Lung (tissue), 12 donors: ENCODE measurements around the gene TENM3. TPM values are rescaled to one million over a fixed set of nuclear protein-coding genes. Genes with fewer than 3 reads are reported as not detected.

Source experiments
- ATAC-seq: fragments of 200-7000 bp; cut with Tn5 transposase; one replicate; pipeline ENCODE4 v1.9.1; 2020; ENCODE audit warnings: moderate number of reproducible peaks; ENCODE audit not compliant: insufficient read depth, low FRiP score
- DNase-seq, 3 donors: peaks; one replicate each; pipeline ENCODE4 v3.0.0-alpha.2; 2013 to 2017
- H3K27ac ChIP-seq, 2 donors: one replicate each; pipeline ENCODE4 v1.5.1; 2013; ENCODE audit warnings: mild to moderate bottlenecking in 2 of 2, moderate library complexity in 2 of 2, control low read depth in 1 of 2, inconsistent platforms in 1 of 2, low read depth in 1 of 2, low read length in 1 of 2
- H3K27me3 ChIP-seq, 3 donors: one replicate each; pipeline ENCODE4 v1.5.1; 2013; ENCODE audit warnings: low read length in 2 of 3; ENCODE audit not compliant: control insufficient read depth in 3 of 3, insufficient read depth in 3 of 3
- H3K36me3 ChIP-seq, 4 donors: one replicate each; pipeline ENCODE4 v1.5.1; 2013; ENCODE audit warnings: low read length in 4 of 4, mild to moderate bottlenecking in 1 of 4, moderate library complexity in 1 of 4; ENCODE audit not compliant: control insufficient read depth in 4 of 4, insufficient read depth in 4 of 4
- H3K4me1 ChIP-seq, 5 donors: one replicate each; pipeline ENCODE4 v1.5.1; 2013; ENCODE audit warnings: low read length in 5 of 5, mild to moderate bottlenecking in 2 of 5, moderate library complexity in 1 of 5; ENCODE audit not compliant: control insufficient read depth in 5 of 5, insufficient read depth in 5 of 5
- H3K4me3 ChIP-seq: one replicate; pipeline ENCODE4 v1.5.1; 2013; ENCODE audit warnings: mild to moderate bottlenecking, control low read depth, moderate library complexity
- H3K9ac ChIP-seq, 2 donors: one replicate each; pipeline ENCODE4 v1.5.1; 2013; ENCODE audit warnings: low read length in 2 of 2, control low read depth in 1 of 2; ENCODE audit not compliant: insufficient read depth in 1 of 2
- H3K9me3 ChIP-seq, 4 donors: one replicate each; pipeline ENCODE4 v1.5.1; 2013; ENCODE audit warnings: low read length in 3 of 4, mild to moderate bottlenecking in 1 of 4, moderate library complexity in 1 of 4; ENCODE audit not compliant: control insufficient read depth in 4 of 4, insufficient read depth in 3 of 4
- WGBS, 2 donors: extraction: QIAGEN DNeasy Blood & Tissue Kit; methylation state at CpG; one replicate each; pipeline ENCODE4 v1.1.7; 2013; 5-methylcytosine and 5-hydroxymethylcytosine counted together
- polyA plus RNA-seq, 2 donors: library from polyadenylated mRNA; stranded (reverse); fragments of 200-250 nt; gene quantifications; one replicate each; pipeline ENCODE4 v1.2.1, GENCODE V29; 2013
- total RNA-seq, 2 donors: library from RNA; depleted of rRNA in 1 of 2; stranded (reverse); fragments of >200 nt in 1 of 2; gene quantifications; one replicate each; pipeline ENCODE4 v1.2.1, GENCODE V29; 2014 to 2021
- TF ChIP-seq, protein P1 (sequence below): IDR thresholded peaks from 2 replicates; pipeline ENCODE4 v1.5.1; 2012; ENCODE audit warnings: mild to moderate bottlenecking; ENCODE audit errors: control extremely low read depth, extremely low read depth
- donor health status: control.
- donor health status: control.
- donor health status: Bipolar disorder and iron deficiency.
- donor health status: healthy.
- donor health status: DM: yes; HTN: yes; CAD: no.

Gene TENM3
- total and polyA plus RNA-seq, 4 donors = 0.14 to 5.3 (median 2.2) TPM

DNA sequence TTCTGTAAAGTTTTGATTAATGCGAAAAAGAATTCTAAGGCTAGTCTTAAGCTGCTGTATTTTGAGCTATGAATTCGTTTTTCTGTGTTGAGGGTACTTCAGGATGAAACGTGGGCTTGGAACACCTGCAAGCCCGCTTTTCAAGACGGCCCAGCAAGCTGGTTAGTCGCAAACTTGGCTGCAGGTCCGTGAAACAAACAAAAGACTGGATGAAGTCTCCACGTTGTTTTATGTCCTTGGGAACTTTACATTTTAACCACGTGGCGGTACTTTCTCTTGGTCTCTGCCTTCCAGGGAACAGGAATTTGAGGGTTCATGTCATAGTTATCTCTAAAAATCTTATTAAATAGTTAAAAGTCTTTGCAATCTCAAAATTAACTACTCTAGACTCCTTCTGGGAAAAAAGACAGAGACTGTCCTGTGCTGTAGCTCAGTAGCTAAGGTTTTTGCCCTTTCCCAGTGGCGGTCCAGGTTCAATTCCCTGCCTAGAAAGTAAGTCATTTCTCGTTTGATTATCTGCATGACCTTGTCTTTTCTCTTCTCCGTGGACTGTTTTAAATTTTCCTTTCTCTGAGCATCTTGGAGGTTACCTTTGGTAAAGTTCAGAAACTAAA is 21.0 kb downstream of the TENM3 start:
- Histone ChIP-seq H3K27me3 (peaks cover 0 to 31% (median 0%) of the 10 kb centered on the region in 3 donors), H3K4me1 (no peaks in the 10 kb centered on the region), H3K9me3 (no peaks in the 10 kb centered on the region), H3K4me3 (no peak overlapping the region), H3K27ac (no peak overlapping the region), H3K36me3 (no peaks in the 10 kb centered on the region), H3K9ac (no peak overlapping the region)
- ATAC-seq (no peak), DNase-seq (no peak)
- TF ChIP-seq, protein P1, sequence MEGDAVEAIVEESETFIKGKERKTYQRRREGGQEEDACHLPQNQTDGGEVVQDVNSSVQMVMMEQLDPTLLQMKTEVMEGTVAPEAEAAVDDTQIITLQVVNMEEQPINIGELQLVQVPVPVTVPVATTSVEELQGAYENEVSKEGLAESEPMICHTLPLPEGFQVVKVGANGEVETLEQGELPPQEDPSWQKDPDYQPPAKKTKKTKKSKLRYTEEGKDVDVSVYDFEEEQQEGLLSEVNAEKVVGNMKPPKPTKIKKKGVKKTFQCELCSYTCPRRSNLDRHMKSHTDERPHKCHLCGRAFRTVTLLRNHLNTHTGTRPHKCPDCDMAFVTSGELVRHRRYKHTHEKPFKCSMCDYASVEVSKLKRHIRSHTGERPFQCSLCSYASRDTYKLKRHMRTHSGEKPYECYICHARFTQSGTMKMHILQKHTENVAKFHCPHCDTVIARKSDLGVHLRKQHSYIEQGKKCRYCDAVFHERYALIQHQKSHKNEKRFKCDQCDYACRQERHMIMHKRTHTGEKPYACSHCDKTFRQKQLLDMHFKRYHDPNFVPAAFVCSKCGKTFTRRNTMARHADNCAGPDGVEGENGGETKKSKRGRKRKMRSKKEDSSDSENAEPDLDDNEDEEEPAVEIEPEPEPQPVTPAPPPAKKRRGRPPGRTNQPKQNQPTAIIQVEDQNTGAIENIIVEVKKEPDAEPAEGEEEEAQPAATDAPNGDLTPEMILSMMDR = no peak
- 63 to 73% methylated on average over 13 of the region's 13 CpGs for WGBS, 2 donors

GRCh38 chr4:182265881-182266280 is 22.7 kb downstream of the TENM3 start:
- no peak for DNase-seq
- Histone ChIP-seq H3K4me1 (no peaks in the 10 kb centered on the region), H3K9ac (no peak overlapping the region), H3K27ac (no peak overlapping the region), H3K4me3 (no peak overlapping the region), H3K36me3 (no peaks in the 10 kb centered on the region), H3K9me3 (no peaks in the 10 kb centered on the region), H3K27me3 (peaks cover 0 to 22% (median 0%) of the 10 kb centered on the region in 3 donors)
- 64 to 72% methylated on average over 3 of the region's 3 CpGs for WGBS, 2 donors
- TF ChIP-seq, protein P1 = no peak
- no peak for ATAC-seq

DNA sequence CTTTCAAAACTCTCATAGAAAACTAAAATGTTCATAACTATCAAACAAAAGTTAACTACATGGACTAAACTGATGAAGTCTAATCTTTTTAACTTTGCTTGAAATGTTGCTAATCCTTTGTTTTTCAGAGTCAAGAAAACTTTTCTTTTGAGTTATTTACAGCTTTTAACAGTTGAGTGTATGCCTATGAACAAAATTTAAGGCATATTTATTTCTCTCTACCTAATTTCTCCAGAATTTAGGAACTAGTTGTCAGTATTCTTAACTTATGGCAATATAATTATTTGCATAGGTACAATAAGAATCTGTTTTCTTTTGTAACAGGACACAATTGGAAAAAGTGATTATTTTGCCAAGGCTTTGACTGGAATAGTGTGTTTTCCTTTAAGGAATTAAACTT is 23.8 kb downstream of the TENM3 start:
- ATAC-seq (no peak), DNase-seq (no peak)
- Histone ChIP-seq H3K4me1 (no peaks in the 10 kb centered on the region), H3K27ac (no peak overlapping the region), H3K36me3 (no peaks in the 10 kb centered on the region), H3K9me3 (no peaks in the 10 kb centered on the region), H3K4me3 (no peak overlapping the region), H3K9ac (no peak overlapping the region), H3K27me3 (peaks cover 0 to 24% (median 0%) of the 10 kb centered on the region in 3 donors)
- TF ChIP-seq, protein P1 = no peak

DNA sequence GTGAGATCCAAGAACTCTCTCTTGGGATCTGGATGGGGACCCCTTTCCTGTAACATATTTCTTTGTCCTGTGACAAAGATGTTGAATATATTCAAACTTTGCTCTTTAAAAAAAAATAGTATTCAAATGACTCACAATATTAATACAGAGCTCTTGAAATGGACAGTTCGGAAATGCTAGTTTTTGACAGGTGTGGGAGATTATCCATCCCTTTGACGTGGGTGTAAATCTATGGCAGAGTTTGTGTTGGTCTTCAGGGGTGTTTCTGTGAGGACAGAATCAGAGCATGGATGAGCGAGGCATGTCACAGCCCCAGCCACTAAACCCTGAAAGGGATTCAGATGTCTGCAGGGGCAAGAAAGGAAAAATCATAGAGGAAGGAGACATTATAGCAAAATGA is 25.8 kb downstream of the TENM3 start:
- peaks cover 0 to 37% (median 7%) of the 10 kb centered on the region in 3 donors for H3K27me3 ChIP-seq
- no peaks in the 10 kb centered on the region for H3K36me3 ChIP-seq
- DNase-seq (no peak), ATAC-seq (no peak)
- no peaks in the 10 kb centered on the region for H3K4me1 ChIP-seq
- peaks cover 0 to 2% (median 0%) of the 10 kb centered on the region in 4 donors for H3K9me3 ChIP-seq
- no peak overlapping the region for H3K4me3 ChIP-seq
- WGBS, 2 donors = 77 to 82% methylated on average over 3 of the region's 3 CpGs
- TF ChIP-seq, protein P1 = no peak
- no peak overlapping the region for H3K9ac ChIP-seq
- no peak overlapping the region for H3K27ac ChIP-seq
